Astrocyte (in vitro differentiated cells and primary cell): ENCODE measurements around the gene CHCHD2.
"Not testable (repeated sequence)": the region's sequence is repeated elsewhere in the genome, so short reads cannot be mapped to it uniquely, and the experiment has no call there.

ENCODE experiments used
- CTCF ChIP-seq: IDR thresholded peaks from 2 replicates; pipeline ENCODE4 v1.5.1; 2011; ENCODE audit warnings: low read depth, mild to moderate bottlenecking, inconsistent platforms, low read length, moderate library complexity; ENCODE audit not compliant: insufficient read depth
- EZH2 ChIP-seq: IDR thresholded peaks from 2 replicates; pipeline ENCODE4 v1.6.1; 2012; ENCODE audit warnings: mild to moderate bottlenecking, low read length, inconsistent platforms; ENCODE audit not compliant: insufficient read depth

GRCh38 chr7:56098187-56099008, 7.9 kb downstream of the CHCHD2 start:
- not testable (repeated sequence) for TF ChIP-seq CTCF, EZH2
